Endothelial cell of umbilical vein (primary cell): ENCODE data around the gene ARGLU1. TPM values are rescaled to one million over a fixed set of nuclear protein-coding genes. Genes with fewer than 3 reads are reported as not detected.

Experiments
- BruUV-seq: library from RNA; stranded (reverse); fragments of 400-500 nt; replicated peaks from 2 replicates; lab custom pipeline; 2021; lab: Mats Ljungman, UMichigan
- CTCF ChIA-PET: fragments of 300-600, 350-600 bp; sonication (Branson Sonifier 250); formaldehyde crosslinking; loops from one replicate; lab custom pipeline; 2021; ENCODE audit warnings: antibody characterized with exemption, inconsistent platforms; lab: Charles Lee
- POLR2A ChIA-PET: fragments of 300-600, 350-600 bp; sonication (Branson Sonifier 250); formaldehyde crosslinking; loops from one replicate; lab custom pipeline; 2021; ENCODE audit warnings: antibody characterized with exemption, inconsistent platforms; lab: Charles Lee
- DNase-seq: peaks from one replicate; pipeline ENCODE4 v3.0.0-alpha.2; 2011; ENCODE audit warnings: low read depth, low spot score
- FAIRE-seq: peaks from 2 replicates; lab custom pipeline; 2011; peaks lifted over from hg19 to GRCh38; lab: Jason Lieb, UNC
- H2AFZ ChIP-seq: 2 replicates; pipeline ENCODE4 v1.6.0; 2012; ENCODE audit warnings: low read depth, low read length, control low read depth, inconsistent platforms
- H3K27ac ChIP-seq: 2 replicates; pipeline ENCODE4 v1.5.1; 2011; ENCODE audit warnings: low read depth, mild to moderate bottlenecking, control low read depth, low read length, moderate library complexity; ENCODE audit not compliant: insufficient read depth
- H3K27me3 ChIP-seq, 2 experiments: 2 replicates each; pipeline versions ENCODE4 v1.6.0 to v1.6.1; 2011; ENCODE audit warnings: low read length in 2 of 2, mixed read lengths in 1 of 2; ENCODE audit not compliant: control insufficient read depth in 2 of 2, insufficient read depth in 2 of 2
- H3K36me3 ChIP-seq, 2 experiments: 2 replicates in 1 of 2; 3 replicates in 1 of 2; pipeline ENCODE4 v1.5.1; 2011; ENCODE audit warnings: low read length in 2 of 2, mild to moderate bottlenecking in 1 of 2, moderate library complexity in 1 of 2; ENCODE audit not compliant: control insufficient read depth in 2 of 2, insufficient read depth in 2 of 2; ENCODE audit errors: extremely low read depth in 1 of 2
- H3K4me1 ChIP-seq: 3 replicates; pipeline ENCODE4 v1.5.1; 2011; ENCODE audit warnings: mild to moderate bottlenecking, low read length; ENCODE audit not compliant: control insufficient read depth, insufficient read depth; ENCODE audit errors: extremely low read depth
- H3K4me2 ChIP-seq: 2 replicates; pipeline ENCODE4 v1.6.1; 2011; ENCODE audit warnings: low read length, control low read depth, mixed read lengths; ENCODE audit not compliant: insufficient read depth
- H3K4me3 ChIP-seq, 3 experiments: fragments of 200-600 bp in 1 of 3; sonication (generic), shearing (Covaris generic) in 1 of 3; replicated peaks in 1 of 3; 2 replicates each; pipeline ENCODE4 v1.5.1; 2011 to 2016; ENCODE audit warnings: control low read depth in 3 of 3, low read length in 3 of 3, mild to moderate bottlenecking in 2 of 3, inconsistent platforms in 1 of 3, low read depth in 1 of 3, moderate library complexity in 1 of 3; ENCODE audit not compliant: insufficient read depth in 1 of 3
- H3K79me2 ChIP-seq: 2 replicates; pipeline ENCODE4 v1.6.0; 2012; ENCODE audit warnings: low read length, inconsistent platforms; ENCODE audit not compliant: control insufficient read depth, insufficient read depth
- H3K9ac ChIP-seq: replicated peaks from 2 replicates; pipeline ENCODE3; 2011; ENCODE audit warnings: low read length, control low read depth; ENCODE audit not compliant: insufficient read depth; ENCODE audit errors: extremely low read depth
- H3K9me1 ChIP-seq: replicated peaks from 3 replicates; pipeline ENCODE4 v1.6.0; 2011; ENCODE audit warnings: mild to moderate bottlenecking, low read length; ENCODE audit not compliant: control insufficient read depth, insufficient read depth; ENCODE audit errors: extremely low read depth
- H3K9me3 ChIP-seq: replicated peaks from 2 replicates; pipeline ENCODE4 v1.5.1; 2012; ENCODE audit warnings: low read length, inconsistent platforms; ENCODE audit not compliant: control insufficient read depth, insufficient read depth
- H4K20me1 ChIP-seq: replicated peaks from 2 replicates; pipeline ENCODE3; 2011; ENCODE audit warnings: mild to moderate bottlenecking, low read length; ENCODE audit not compliant: control insufficient read depth, insufficient read depth; ENCODE audit errors: extremely low read depth
- CTCF ChIP-seq, 2 donors: IDR thresholded peaks; 1 replicate in 1 of 2; 2 replicates in 1 of 2; pipeline ENCODE4 v1.5.1; 2011; ENCODE audit warnings: low read length in 2 of 2, mild to moderate bottlenecking in 2 of 2, moderate library complexity in 2 of 2, control low read depth in 1 of 2, inconsistent platforms in 1 of 2, low read depth in 1 of 2; ENCODE audit not compliant: insufficient read depth in 1 of 2; ENCODE audit errors: extremely low read depth in 1 of 2
- EZH2 ChIP-seq: IDR thresholded peaks from 2 replicates; pipeline ENCODE4 v1.6.1; 2012; ENCODE audit warnings: borderline replicate concordance, low read depth, mild to moderate bottlenecking, moderate library complexity, low read length, inconsistent platforms; ENCODE audit not compliant: severe bottlenecking
- FOS ChIP-seq: IDR thresholded peaks from 2 replicates; pipeline ENCODE4 v1.6.1; 2011; ENCODE audit warnings: mild to moderate bottlenecking, low read length, moderate library complexity, borderline replicate concordance; ENCODE audit not compliant: insufficient read depth
- GATA2 ChIP-seq: IDR thresholded peaks from 2 replicates; pipeline ENCODE4 v1.7.0; 2011; ENCODE audit warnings: low read depth, mild to moderate bottlenecking, moderate library complexity, mixed read lengths, low read length; ENCODE audit not compliant: insufficient read length, insufficient read depth
- JUN ChIP-seq: IDR thresholded peaks from 2 replicates; pipeline ENCODE4 v1.6.1; 2011; ENCODE audit warnings: borderline replicate concordance, low read depth; ENCODE audit not compliant: insufficient read length, insufficient read depth
- MAX ChIP-seq: IDR thresholded peaks from 2 replicates; pipeline ENCODE4 v1.6.1; 2011; ENCODE audit not compliant: insufficient read depth, insufficient read length
- MYC ChIP-seq: IDR thresholded peaks from one replicate; pipeline ENCODE4 v1.6.1; 2011; ENCODE audit warnings: mild to moderate bottlenecking, low read depth, low read length
- POLR2A ChIP-seq: IDR thresholded peaks from 2 replicates; pipeline ENCODE4 v1.6.1; 2012; ENCODE audit warnings: low read depth, mild to moderate bottlenecking, control low read depth, low read length
- POLR2AphosphoS5 ChIP-seq: IDR thresholded peaks from 2 replicates; pipeline ENCODE4 v1.6.1; 2012; ENCODE audit warnings: low read depth, mild to moderate bottlenecking, control low read depth, low read length, moderate library complexity; ENCODE audit not compliant: insufficient read depth
- dilution Hi-C: fragments of 300-500 bp; cut with MboI; formaldehyde crosslinking; loops from one replicate; pipeline ENCODE4 v1.15.0; 2019; ENCODE audit warnings: low sequenced_read_pairs; ENCODE audit not compliant: extremely low pct_ligation_motif_present
- intact Hi-C: fragments of 100-400 bp; cut with micrococcal nuclease; formaldehyde crosslinking; loops from one replicate; pipeline ENCODE4 v1.10.0; 2022
- polyA plus RNA-seq, 4 experiments: library from polyadenylated mRNA; depleted of rRNA in 3 of 4; stranded (reverse) in 3 of 4; unstranded in 1 of 4; fragments of >200 nt; gene quantifications; 2 replicates each; pipeline versions ENCODE4 v1.2.1 to v1.2.3, GENCODE V29; 2011 to 2012; ENCODE audit warnings: missing spikeins in 1 of 4
- total RNA-seq: library from RNA; stranded (reverse); gene quantifications from 2 replicates; pipeline ENCODE4 v1.2.3, GENCODE V29; 2021

ARGLU1 gene
- total and polyA plus RNA-seq, 2 donors (not counting 3 experiments of a cell fraction or from before 2014, with no cell fraction given), result 44.4 to 111 TPM

GRCh38 chr13:106499113-106499512 lies 68.8 kb downstream of the ARGLU1 start:
- dilution Hi-C loops, result no loop called here

More at GRCh38 chr13:106499113-106499512, 68.8 kb downstream of the ARGLU1 start:
- no peak overlapping the region for H2AFZ ChIP-seq
- H3K9me1 ChIP-seq, result no peaks in the 10 kb centered on the region
- no peaks in the 10 kb centered on the region for H4K20me1 ChIP-seq
- no peak overlapping the region for H3K4me3 ChIP-seq
- ChIA-PET POLR2A (interaction anchor here (0.6 kb wide), 1 partner anchor 374 kb away, joined by 3 read pairs; no protein-coding TSS in a partner anchor), CTCF (interaction anchor here (0.9 to 1.0 kb wide), 2 partner anchors 8 to 11 kb away, joined by 3 to 4 read pairs; no protein-coding TSS in a partner anchor)
- no peaks in the 10 kb centered on the region for H3K27me3 ChIP-seq
- peaks cover 37% of the 10 kb centered on the region for H3K4me1 ChIP-seq
- H3K79me2 ChIP-seq, result peaks cover 2% of the 10 kb centered on the region
- peak overlapping the region; percentile 2 for H3K4me2 ChIP-seq
- intact Hi-C loops, result loop anchor here (10.0 kb wide), 2 partner anchors 384 to 414 kb away; no protein-coding TSS in a partner anchor
- FAIRE-seq (no peak), DNase-seq (no peak)
- H3K9ac ChIP-seq, result no peak overlapping the region
- no peak overlapping the region for H3K27ac ChIP-seq
- H3K9me3 ChIP-seq, result no peaks in the 10 kb centered on the region
- H3K36me3 ChIP-seq, result peaks cover 5 to 8% of the 10 kb centered on the region in 2 experiments
- TF ChIP-seq JUN (no peak), MYC (no peak), FOS (no peak), EZH2 (no peak), GATA2 (no peak), POLR2A (no peak), CTCF (IDR thresholded peaks at IDR 0.05; ENCODE audit: extremely low read depth in 1 of 2, insufficient read depth in 1 of 2, low read depth in 1 of 2, low read length in 2 of 2) (no peak), POLR2AphosphoS5 (no peak), MAX (no peak)
- no TSS peak for BruUV-seq
